GM06990 (cell line): ENCODE measurements around the gene CXXC5.

ENCODE experiments used
- DNase-seq: peaks from one replicate; pipeline ENCODE4 v3.0.0-alpha.2; 2011; ENCODE audit not compliant: insufficient read length; ENCODE audit errors: extremely low read depth
- H3K27me3 ChIP-seq: replicated peaks from 2 replicates; pipeline ENCODE4 v1.6.0; 2011; ENCODE audit warnings: low read length; ENCODE audit not compliant: control insufficient read depth, insufficient read depth
- H3K36me3 ChIP-seq: 2 replicates; pipeline ENCODE4 v1.5.1; 2011; ENCODE audit warnings: low read length; ENCODE audit not compliant: control insufficient read depth, insufficient read depth
- H3K4me3 ChIP-seq: replicated peaks from 2 replicates; pipeline ENCODE4 v1.5.1; 2011; ENCODE audit warnings: low read depth, mild to moderate bottlenecking, control low read depth, low read length
- TF ChIP-seq, protein P1 (sequence below): IDR thresholded peaks from 2 replicates; pipeline ENCODE4 v1.5.1; 2011; ENCODE audit warnings: low read length, control low read depth, mild to moderate bottlenecking, inconsistent platforms; ENCODE audit not compliant: insufficient read depth, poor library complexity, severe bottlenecking

The CXXC5 gene

DNA sequence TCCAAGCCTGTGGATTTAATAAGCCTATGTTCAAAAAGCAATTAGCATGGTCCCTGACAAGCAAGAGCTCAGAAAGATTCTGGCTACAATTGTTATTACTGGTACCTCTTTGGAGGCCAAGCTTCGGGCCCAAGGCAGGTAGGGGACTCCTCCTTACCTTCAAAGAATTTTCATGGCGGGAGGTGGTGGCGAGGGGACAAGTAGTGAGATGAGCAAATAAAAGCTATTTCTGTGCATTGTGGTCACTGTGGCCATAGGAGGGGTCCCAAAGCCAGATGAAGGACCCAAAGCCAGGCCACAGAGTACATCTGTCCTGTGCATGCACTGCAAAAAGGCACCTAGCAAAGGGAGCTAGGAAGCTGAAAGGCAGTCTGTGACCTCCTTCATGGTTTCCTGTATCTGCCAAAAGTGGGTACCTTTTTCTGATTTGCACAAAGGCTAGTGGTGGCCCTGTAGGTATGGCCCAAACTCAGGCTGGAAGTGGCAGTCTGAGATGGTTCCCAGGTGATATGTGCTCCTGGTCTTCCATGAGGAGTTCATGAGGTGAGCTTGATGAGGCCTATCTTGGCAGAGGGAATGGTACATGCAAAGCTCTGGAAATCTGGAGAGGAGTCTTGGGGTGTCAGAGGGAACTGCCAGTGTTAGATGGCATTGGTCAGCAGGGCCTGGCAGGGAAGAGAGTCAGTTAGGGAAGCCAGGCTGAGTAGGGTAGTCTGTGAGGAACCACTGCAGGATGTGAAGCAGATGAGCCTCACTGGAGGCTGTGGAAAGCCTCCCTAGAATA, 3.3 kb upstream of the CXXC5 start:
- DNase-seq = no peak
- no peaks in the 10 kb centered on the region for H3K27me3 ChIP-seq
- no peak overlapping the region for H3K4me3 ChIP-seq
- TF ChIP-seq, protein P1, sequence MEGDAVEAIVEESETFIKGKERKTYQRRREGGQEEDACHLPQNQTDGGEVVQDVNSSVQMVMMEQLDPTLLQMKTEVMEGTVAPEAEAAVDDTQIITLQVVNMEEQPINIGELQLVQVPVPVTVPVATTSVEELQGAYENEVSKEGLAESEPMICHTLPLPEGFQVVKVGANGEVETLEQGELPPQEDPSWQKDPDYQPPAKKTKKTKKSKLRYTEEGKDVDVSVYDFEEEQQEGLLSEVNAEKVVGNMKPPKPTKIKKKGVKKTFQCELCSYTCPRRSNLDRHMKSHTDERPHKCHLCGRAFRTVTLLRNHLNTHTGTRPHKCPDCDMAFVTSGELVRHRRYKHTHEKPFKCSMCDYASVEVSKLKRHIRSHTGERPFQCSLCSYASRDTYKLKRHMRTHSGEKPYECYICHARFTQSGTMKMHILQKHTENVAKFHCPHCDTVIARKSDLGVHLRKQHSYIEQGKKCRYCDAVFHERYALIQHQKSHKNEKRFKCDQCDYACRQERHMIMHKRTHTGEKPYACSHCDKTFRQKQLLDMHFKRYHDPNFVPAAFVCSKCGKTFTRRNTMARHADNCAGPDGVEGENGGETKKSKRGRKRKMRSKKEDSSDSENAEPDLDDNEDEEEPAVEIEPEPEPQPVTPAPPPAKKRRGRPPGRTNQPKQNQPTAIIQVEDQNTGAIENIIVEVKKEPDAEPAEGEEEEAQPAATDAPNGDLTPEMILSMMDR = no peak
- H3K36me3 ChIP-seq = no peaks in the 10 kb centered on the region

DNA sequence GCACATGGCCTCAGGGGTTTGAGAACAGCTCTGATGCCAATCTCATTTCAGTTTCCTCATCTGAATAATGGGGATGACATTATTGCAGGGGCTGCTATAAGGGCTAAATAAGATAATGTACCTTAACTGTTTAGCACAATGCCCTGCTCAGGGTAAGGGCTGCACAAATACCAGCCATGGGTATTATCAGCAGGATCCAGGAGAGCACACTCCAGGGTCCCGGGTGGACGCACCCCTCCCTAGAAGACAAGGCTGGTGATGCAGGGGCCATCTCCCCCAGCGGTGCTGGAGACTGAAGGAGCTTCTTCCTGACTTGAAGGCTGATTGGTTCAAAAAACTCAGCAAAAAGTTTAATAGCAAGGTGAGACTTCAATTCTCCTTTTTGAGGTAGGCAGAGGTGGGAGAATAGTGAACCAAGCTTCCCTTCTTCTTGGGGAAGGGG, 2.7 kb upstream of the CXXC5 start:
- Histone ChIP-seq H3K4me3 (no peak overlapping the region), H3K36me3 (no peaks in the 10 kb centered on the region), H3K27me3 (no peaks in the 10 kb centered on the region)
- TF ChIP-seq, protein P1 = no peak
- DNase-seq = no peak

DNA sequence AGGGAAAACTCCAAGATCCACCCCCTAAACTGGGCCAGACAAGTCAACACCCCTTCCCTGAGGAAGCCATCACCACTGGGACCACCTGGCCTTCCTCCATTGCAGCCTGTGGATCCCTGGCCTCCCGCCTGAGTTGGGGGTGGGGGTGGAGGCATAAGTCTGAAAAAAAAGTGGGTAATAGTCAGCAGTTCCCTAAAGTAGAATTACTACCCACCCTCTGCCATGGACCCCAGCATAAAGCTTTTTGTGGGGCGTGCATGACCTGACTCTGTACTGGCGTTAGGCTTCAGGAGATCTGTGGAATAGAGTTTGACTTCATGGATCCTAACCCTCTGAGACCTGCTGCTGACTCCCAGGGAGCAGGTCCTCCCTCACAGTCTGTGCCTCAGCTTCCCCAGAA, 2.0 kb upstream of the CXXC5 start:
- H3K4me3 ChIP-seq = no peak overlapping the region
- DNase-seq = no peak
- no peaks in the 10 kb centered on the region for H3K36me3 ChIP-seq
- TF ChIP-seq, protein P1 = no peak
- H3K27me3 ChIP-seq = no peaks in the 10 kb centered on the region

DNA sequence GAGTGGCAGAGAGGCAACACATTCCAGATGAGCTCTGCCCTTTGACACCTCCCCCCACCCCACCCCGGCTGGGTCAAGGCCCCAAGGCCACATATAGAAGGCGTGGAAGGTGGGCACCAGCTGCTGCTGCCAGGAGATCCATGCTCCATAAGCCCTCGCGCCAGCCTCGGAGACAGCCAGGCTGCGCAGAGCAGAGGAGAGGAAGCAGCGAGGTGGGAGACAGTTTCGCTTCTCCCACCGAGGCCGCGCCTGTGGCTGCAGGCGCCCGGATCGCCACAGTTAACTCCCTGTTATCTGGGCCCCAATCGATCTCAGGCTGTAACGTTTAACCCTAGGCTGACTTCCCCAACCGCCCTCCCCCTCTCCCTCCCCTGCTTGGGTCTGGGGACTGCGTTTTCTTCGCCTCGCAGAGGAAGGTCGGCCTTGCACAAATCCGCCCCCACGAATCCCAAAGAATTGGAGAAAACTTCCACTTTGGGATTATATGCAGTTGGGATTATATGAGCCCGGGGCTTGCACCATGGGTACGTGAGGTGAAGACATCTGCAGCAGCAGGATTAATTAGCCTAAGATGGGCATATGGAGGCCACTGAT, 1.1 kb upstream of the CXXC5 start:
- DNase-seq = no peak
- Histone ChIP-seq H3K36me3 (no peaks in the 10 kb centered on the region), H3K4me3 (no peak overlapping the region), H3K27me3 (no peaks in the 10 kb centered on the region)
- TF ChIP-seq, protein P1 = no peak

DNA sequence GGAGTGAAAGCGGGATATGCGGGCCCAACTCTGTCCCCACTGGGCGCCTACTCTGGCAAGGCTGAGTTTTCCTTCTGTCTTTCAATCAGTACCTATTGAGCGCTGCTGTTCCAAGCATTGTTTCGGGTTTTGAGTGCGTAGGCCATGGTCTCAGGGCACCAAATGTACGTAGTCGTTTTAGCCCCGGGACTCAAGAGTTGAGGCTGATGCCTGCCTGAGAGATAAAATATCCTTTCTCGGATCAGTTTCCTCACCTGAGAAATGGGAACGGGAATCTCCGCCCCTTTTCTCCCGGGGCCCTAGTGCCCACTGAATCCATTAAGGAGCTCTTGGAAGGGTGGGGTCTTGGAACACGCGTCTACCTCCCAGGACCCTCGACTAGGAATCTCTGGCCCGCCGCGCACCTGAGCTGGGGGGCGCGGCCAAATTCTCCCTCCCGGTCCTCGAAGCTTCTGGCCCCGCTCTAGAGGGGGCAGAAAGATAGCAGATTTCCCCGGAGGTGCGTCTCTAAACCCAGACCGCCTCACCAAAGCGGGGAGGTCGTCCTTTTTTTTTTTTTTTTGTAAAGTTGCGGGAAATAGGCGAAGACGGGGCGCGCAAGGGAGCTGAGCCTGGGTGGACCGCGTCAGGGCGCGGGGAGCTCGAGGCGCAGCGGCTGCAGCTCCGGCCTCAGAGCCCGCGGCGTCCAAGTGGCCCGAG, 494 bp upstream of the CXXC5 start:
- DNase-seq = no peak
- TF ChIP-seq, protein P1 = no peak
- Histone ChIP-seq H3K4me3 (peak overlapping the region; percentile 84), H3K27me3 (no peaks in the 10 kb centered on the region), H3K36me3 (no peaks in the 10 kb centered on the region)
